CD4-positive, alpha-beta memory T cell (primary cell): Measurements from ENCODE around the gene C19orf47. TPM values are rescaled to one million over a fixed set of nuclear protein-coding genes. Genes with fewer than 3 reads are reported as not detected.
A peak's percentile ranks its signal among the peaks of the same experiment; 100 is the strongest.

Experiments used
- CTCF ChIA-PET: fragments of 350-600 bp; sonication (Branson Sonifier 250); formaldehyde crosslinking; loops from one replicate; lab custom pipeline; 2021; ENCODE audit warnings: inconsistent platforms; ENCODE audit not compliant: partially characterized antibody; lab: Charles Lee
- POLR2A ChIA-PET: fragments of 350-600 bp; sonication (Branson Sonifier 250); formaldehyde crosslinking; loops from one replicate; lab custom pipeline; 2021; ENCODE audit not compliant: partially characterized antibody; lab: Charles Lee
- DNase-seq, 5 donors: peaks; one replicate each; pipeline versions ENCODE4 v3.0.0 to v3.0.0-alpha.2; 2020 to 2022; ENCODE audit warnings: mixed read lengths in 1 of 5
- H3K27ac ChIP-seq: one replicate; pipeline ENCODE4 v1.7.0; 2013; ENCODE audit warnings: low read depth, low read length
- H3K27me3 ChIP-seq: 2 replicates; pipeline ENCODE4 v1.7.0; 2013; ENCODE audit warnings: mild to moderate bottlenecking, low read length, moderate library complexity; ENCODE audit not compliant: insufficient read depth
- H3K36me3 ChIP-seq: 2 replicates; pipeline ENCODE4 v1.7.0; 2013; ENCODE audit warnings: mild to moderate bottlenecking, low read length, moderate library complexity; ENCODE audit not compliant: insufficient read depth
- H3K4me1 ChIP-seq: 2 replicates; pipeline ENCODE4 v1.7.0; 2013; ENCODE audit warnings: mild to moderate bottlenecking, low read length, moderate library complexity; ENCODE audit not compliant: insufficient read depth
- H3K4me3 ChIP-seq, 2 donors: one replicate each; pipeline ENCODE4 v1.7.0; 2013; ENCODE audit warnings: low read length in 2 of 2, mild to moderate bottlenecking in 1 of 2
- H3K9me3 ChIP-seq, 2 donors: one replicate each; pipeline ENCODE4 v1.7.0; 2013; ENCODE audit warnings: low read length in 2 of 2, control low read depth in 1 of 2; ENCODE audit not compliant: control insufficient read depth in 1 of 2
- H3K27ac Mint-ChIP-seq, 7 donors: one replicate each; pipeline ENCODE4 v1.8.0; 2020 to 2021; ENCODE audit warnings: mixed read lengths in 7 of 7, mild to moderate bottlenecking in 6 of 7, inconsistent platforms in 3 of 7, moderate library complexity in 3 of 7
- H3K27me3 Mint-ChIP-seq, 2 donors: one replicate each; pipeline ENCODE4 v1.8.0; 2020 to 2021; ENCODE audit warnings: mixed read lengths in 2 of 2
- H3K36me3 Mint-ChIP-seq, 2 donors: one replicate each; pipeline ENCODE4 v1.8.0; 2020 to 2021; ENCODE audit warnings: mixed read lengths in 2 of 2, inconsistent platforms in 1 of 2, mild to moderate bottlenecking in 1 of 2
- H3K4me1 Mint-ChIP-seq, 4 donors: one replicate each; pipeline ENCODE4 v1.8.0; 2020 to 2021; ENCODE audit warnings: mixed read lengths in 4 of 4, mild to moderate bottlenecking in 1 of 4
- H3K4me3 Mint-ChIP-seq, 8 donors: one replicate each; pipeline ENCODE4 v1.8.0; 2020 to 2021; ENCODE audit warnings: mixed read lengths in 8 of 8, mild to moderate bottlenecking in 7 of 8, moderate library complexity in 6 of 8, inconsistent platforms in 3 of 8
- H3K9me3 Mint-ChIP-seq, 8 donors: one replicate each; pipeline ENCODE4 v1.8.0; 2020 to 2021; ENCODE audit warnings: mixed read lengths in 8 of 8, mild to moderate bottlenecking in 5 of 8, inconsistent platforms in 3 of 8, moderate library complexity in 1 of 8
- intact Hi-C: fragments of 100-400 bp; cut with micrococcal nuclease; formaldehyde crosslinking; loops from one replicate; pipeline ENCODE4 v1.15.1; 2023
- polyA plus RNA-seq, 2 donors: library from polyadenylated mRNA; unstranded; fragments of 300-500 nt; fragmentation: Illumina TruSeq; gene quantifications; one replicate each; pipeline ENCODE4 v1.2.3, GENCODE V29; 2021
- total RNA-seq, 2 experiments: library from RNA; stranded (reverse); gene quantifications; one replicate each; pipeline ENCODE4 v1.2.3, GENCODE V29; 2021

The C19orf47 gene
- total and polyA plus RNA-seq, 4 experiments from 2014 or later, result 10.0 to 17.7 (median 12.2) TPM

GRCh38 chr19:40366697-40367561 is 18.7 kb upstream of the C19orf47 start:
- Histone ChIP-seq H3K4me1 (peaks cover 16% of the 10 kb centered on the region), H3K4me3 (no peak overlapping the region), H3K27ac (no peak overlapping the region), H3K9me3 (no peaks in the 10 kb centered on the region), H3K36me3 (peaks cover 18% of the 10 kb centered on the region), H3K27me3 (no peaks in the 10 kb centered on the region)
- POLR2A ChIA-PET, result interaction anchor here (0.8 to 1.0 kb wide), 2 partner anchors 57 to 67 kb away, joined by 3 read pairs; no protein-coding TSS in a partner anchor
- H3K4me1 Mint-ChIP-seq, result peaks cover 6 to 25% (median 16%) of the 10 kb centered on the region in 4 donors
- no peak overlapping the region for H3K27ac Mint-ChIP-seq
- peaks cover 12 to 18% of the 10 kb centered on the region in 2 donors for H3K36me3 Mint-ChIP-seq
- peak overlapping the region in 1 of 8 donors; percentile 17 for H3K4me3 Mint-ChIP-seq
- no peaks in the 10 kb centered on the region for H3K27me3 Mint-ChIP-seq
- CTCF ChIA-PET, result no interaction called here
- DNase-seq, result no peak
- intact Hi-C loops, result no loop called here
- H3K9me3 Mint-ChIP-seq, result no peaks in the 10 kb centered on the region

- Mint-ChIP-seq H3K4me1 (peaks cover 6 to 25% (median 16%) of the 10 kb centered on the region in 4 donors), H3K36me3 (peaks cover 12 to 16% of the 10 kb centered on the region in 2 donors), H3K4me3 (peak overlapping the region in 3 of 8 donors; percentile 9 to 35 (median 33)), H3K27ac (peak overlapping the region in 4 of 7 donors; percentile 25 to 73 (median 39)), H3K9me3 (no peaks in the 10 kb centered on the region), H3K27me3 (no peaks in the 10 kb centered on the region)
- CTCF ChIA-PET, result no interaction called here
- no peak overlapping the region for H3K4me3 ChIP-seq
- no peaks in the 10 kb centered on the region for H3K27me3 ChIP-seq
- intact Hi-C loops, result no loop called here
- peaks cover 13% of the 10 kb centered on the region for H3K36me3 ChIP-seq
- DNase-seq, result peak in 1 of 5 donors; percentile 4
- no peak overlapping the region for H3K27ac ChIP-seq
- POLR2A ChIA-PET, result interaction anchor here (1.0 kb wide), 1 partner anchor 59 kb away, joined by 3 read pairs; no protein-coding TSS in a partner anchor
- no peaks in the 10 kb centered on the region for H3K9me3 ChIP-seq
- peaks cover 16% of the 10 kb centered on the region for H3K4me1 ChIP-seq
Observed at GRCh38 chr19:40365613-40366401, 17.6 kb upstream of the C19orf47 start.

- peak overlapping the region in 5 of 8 donors; percentile 9 to 35 (median 18) for H3K4me3 Mint-ChIP-seq
- H3K27ac ChIP-seq, result no peak overlapping the region
Observed at GRCh38 chr19:40365010-40365409, 16.8 kb upstream of the C19orf47 start.

GRCh38 chr19:40363069-40363468 is 14.9 kb upstream of the C19orf47 start:
- H3K4me1 ChIP-seq, result peaks cover 16% of the 10 kb centered on the region
- Mint-ChIP-seq H3K4me1 (peaks cover 6 to 25% (median 16%) of the 10 kb centered on the region in 4 donors), H3K27me3 (no peaks in the 10 kb centered on the region), H3K4me3 (peak overlapping the region in 2 of 8 donors; percentile 9 to 68), H3K9me3 (no peaks in the 10 kb centered on the region), H3K27ac (peak overlapping the region in 5 of 7 donors; percentile 8 to 76 (median 37)), H3K36me3 (peaks cover 8 to 18% of the 10 kb centered on the region in 2 donors)
- no peaks in the 10 kb centered on the region for H3K9me3 ChIP-seq
- no peak for DNase-seq
- no peak overlapping the region for H3K4me3 ChIP-seq
- no peaks in the 10 kb centered on the region for H3K27me3 ChIP-seq
- H3K27ac ChIP-seq, result no peak overlapping the region
- POLR2A ChIA-PET, result no interaction called here
- intact Hi-C loops, result no loop called here
- peaks cover 8% of the 10 kb centered on the region for H3K36me3 ChIP-seq
- CTCF ChIA-PET, result no interaction called here

More at GRCh38 chr19:40365010-40365409, 16.8 kb upstream of the C19orf47 start:
- Mint-ChIP-seq H3K9me3 (no peaks in the 10 kb centered on the region), H3K27ac (peak overlapping the region in 2 of 7 donors; percentile 47 to 77), H3K27me3 (no peaks in the 10 kb centered on the region), H3K36me3 (peaks cover 9 to 16% of the 10 kb centered on the region in 2 donors), H3K4me1 (peaks cover 6 to 25% (median 16%) of the 10 kb centered on the region in 4 donors)
- DNase-seq, result no peak
- Histone ChIP-seq H3K36me3 (peaks cover 11% of the 10 kb centered on the region), H3K4me3 (no peak overlapping the region), H3K9me3 (no peaks in the 10 kb centered on the region), H3K27me3 (no peaks in the 10 kb centered on the region), H3K4me1 (peaks cover 16% of the 10 kb centered on the region)
- ChIA-PET POLR2A (no interaction called here), CTCF (no interaction called here)
- intact Hi-C loops, result no loop called here

GRCh38 chr19:40362160-40362559 is 14.0 kb upstream of the C19orf47 start:
- H3K4me3 Mint-ChIP-seq, result no peak overlapping the region
- Histone ChIP-seq H3K36me3 (no peaks in the 10 kb centered on the region), H3K4me1 (peaks cover 16% of the 10 kb centered on the region), H3K27ac (no peak overlapping the region), H3K9me3 (no peaks in the 10 kb centered on the region), H3K27me3 (no peaks in the 10 kb centered on the region), H3K4me3 (no peak overlapping the region)
- DNase-seq, result no peak
- intact Hi-C loops, result no loop called here
- no peaks in the 10 kb centered on the region for H3K27me3 Mint-ChIP-seq
- H3K4me1 Mint-ChIP-seq, result peaks cover 8 to 25% (median 17%) of the 10 kb centered on the region in 4 donors
- POLR2A ChIA-PET, result no interaction called here
- CTCF ChIA-PET, result no interaction called here
- H3K27ac Mint-ChIP-seq, result no peak overlapping the region
- no peaks in the 10 kb centered on the region for H3K9me3 Mint-ChIP-seq
- H3K36me3 Mint-ChIP-seq, result peaks cover 8 to 15% of the 10 kb centered on the region in 2 donors

- CTCF ChIA-PET, result no interaction called here
- peaks cover 10 to 37% (median 20%) of the 10 kb centered on the region in 4 donors for H3K4me1 Mint-ChIP-seq
- H3K27me3 Mint-ChIP-seq, result no peaks in the 10 kb centered on the region
Observed at GRCh38 chr19:40360708-40361241, 12.6 kb upstream of the C19orf47 start.

More at GRCh38 chr19:40360708-40361241, 12.6 kb upstream of the C19orf47 start:
- no peaks in the 10 kb centered on the region for H3K9me3 ChIP-seq
- no peaks in the 10 kb centered on the region for H3K9me3 Mint-ChIP-seq
- no peak overlapping the region for H3K27ac ChIP-seq
- intact Hi-C loops, result no loop called here
- H3K4me3 Mint-ChIP-seq, result no peak overlapping the region
- peaks cover 16% of the 10 kb centered on the region for H3K4me1 ChIP-seq
- H3K36me3 ChIP-seq, result no peaks in the 10 kb centered on the region
- no peak overlapping the region for H3K27ac Mint-ChIP-seq
- H3K27me3 ChIP-seq, result no peaks in the 10 kb centered on the region
- H3K4me3 ChIP-seq, result no peak overlapping the region
- POLR2A ChIA-PET, result no interaction called here
- H3K36me3 Mint-ChIP-seq, result peaks cover 10 to 15% of the 10 kb centered on the region in 2 donors
- DNase-seq, result no peak
